NCI-H748 treated with DMSO at 0.1 percent for 48 hours (cell line): ENCODE results near the gene MYOZ3.

Experiments
- DNase-seq: peaks from one replicate; lab custom pipeline; 2025; lab: John Stamatoyannopoulos, UW

The MYOZ3 gene

GRCh38 chr5:150661086-150661485, at the start of gene MYOZ3:
MYOZ3 (plus strand) TSS chr5:150661251; CDS start chr5:150662942, 1,691 bp downstream.
- no peak for DNase-seq

- peak; percentile 43 for DNase-seq
Measured at GRCh38 chr5:150612405-150612804, 48.6 kb upstream of the MYOZ3 start.

GRCh38 chr5:150612905-150613670, 48.0 kb upstream of the MYOZ3 start:
- DNase-seq: no peak

GRCh38 chr5:150613991-150614660, 46.9 kb upstream of the MYOZ3 start:
- no peak for DNase-seq

- DNase-seq: no peak
Measured at GRCh38 chr5:150614661-150615060, 46.4 kb upstream of the MYOZ3 start.

GRCh38 chr5:150615141-150615699, 45.8 kb upstream of the MYOZ3 start:
- DNase-seq: no peak

GRCh38 chr5:150616024-150616470, 45.0 kb upstream of the MYOZ3 start:
- no peak for DNase-seq

- DNase-seq: no peak
Measured at GRCh38 chr5:150616506-150616905, 44.5 kb upstream of the MYOZ3 start.

GRCh38 chr5:150618163-150618562, 42.9 kb upstream of the MYOZ3 start:
- DNase-seq: no peak

- no peak for DNase-seq
Measured at GRCh38 chr5:150618588-150619281, 42.3 kb upstream of the MYOZ3 start.

GRCh38 chr5:150619359-150620230, 41.5 kb upstream of the MYOZ3 start:
- DNase-seq: no peak

- DNase-seq: no peak
Measured at GRCh38 chr5:150621301-150621700, 39.8 kb upstream of the MYOZ3 start.

- no peak for DNase-seq
Measured at GRCh38 chr5:150622157-150622556, 38.9 kb upstream of the MYOZ3 start.

- no peak for DNase-seq
Measured at GRCh38 chr5:150623152-150623877, 37.7 kb upstream of the MYOZ3 start.

- no peak for DNase-seq
Measured at GRCh38 chr5:150623878-150624216, 37.2 kb upstream of the MYOZ3 start.

GRCh38 chr5:150624334-150625163, 36.5 kb upstream of the MYOZ3 start:
- DNase-seq: no peak

- DNase-seq: no peak
Measured at GRCh38 chr5:150625164-150625535, 35.9 kb upstream of the MYOZ3 start.

GRCh38 chr5:150625831-150626746, 35.0 kb upstream of the MYOZ3 start:
- DNase-seq: no peak

- no peak for DNase-seq
Measured at GRCh38 chr5:150626853-150627276, 34.2 kb upstream of the MYOZ3 start.
